Suprapubic skin (tissue), 3 donors: ENCODE data around the gene AFAP1L2.

ENCODE experiments used
- CTCF ChIP-seq, 2 donors: fragments of 200-600 bp in 1 of 2; fragments of 450-650 bp in 1 of 2; sonication (generic) in 1 of 2; IDR thresholded peaks; one replicate each; pipeline ENCODE4 v1.5.1; 2016 to 2019; ENCODE audit warnings: antibody characterized with exemption in 2 of 2, mild to moderate bottlenecking in 1 of 2, moderate library complexity in 1 of 2
- EP300 ChIP-seq: sonication (generic); formaldehyde crosslinking; IDR thresholded peaks from one replicate; pipeline ENCODE4 v1.6.1; 2017; ENCODE audit warnings: antibody characterized with exemption

- TF ChIP-seq EP300, result no peak
- TF ChIP-seq CTCF (IDR thresholded peaks at IDR 0.05), result no peak
Measured at GRCh38 chr10:114283091-114283490, 121.2 kb downstream of the AFAP1L2 start.
